Psoas muscle (tissue), 8 donors: ENCODE measurements around the gene PPM1H. TPM values are rescaled to one million over a fixed set of nuclear protein-coding genes. Genes with fewer than 3 reads are reported as not detected.

Experiments
- ATAC-seq, 4 donors: fragments of 200-7000 bp; cut with Tn5 transposase; one replicate each; pipeline ENCODE4 v1.9.1; 2020; ENCODE audit warnings: moderate library complexity in 3 of 4, mild to moderate bottlenecking in 2 of 4
- DNase-seq, 2 donors: peaks; one replicate each; pipeline ENCODE4 v3.0.0-alpha.2; 2020
- H3K27ac ChIP-seq: fragments of 200-600 bp; one replicate; pipeline ENCODE4 v1.8.0; 2022
- H3K27me3 ChIP-seq, 3 donors: fragments of 200-600 bp in 1 of 3; one replicate each; pipeline versions ENCODE4 v1.6.1 to v1.8.0; 2013 to 2022; ENCODE audit warnings: low read length in 2 of 3, mild to moderate bottlenecking in 2 of 3, moderate library complexity in 1 of 3; ENCODE audit not compliant: insufficient read depth in 3 of 3
- H3K36me3 ChIP-seq, 2 donors: fragments of 200-600 bp in 1 of 2; one replicate each; pipeline versions ENCODE4 v1.6.1 to v1.8.0; 2013 to 2022; ENCODE audit warnings: low read depth in 1 of 2, mild to moderate bottlenecking in 1 of 2, moderate library complexity in 1 of 2; ENCODE audit not compliant: insufficient read depth in 1 of 2
- H3K4me1 ChIP-seq: fragments of 200-600 bp; one replicate; pipeline ENCODE4 v1.8.0; 2022
- H3K4me3 ChIP-seq: fragments of 200-600 bp; one replicate; pipeline ENCODE4 v1.8.0; 2022; ENCODE audit warnings: mild to moderate bottlenecking
- H3K9me3 ChIP-seq: fragments of 200-600 bp; one replicate; pipeline ENCODE4 v1.8.0; 2022
- CTCF ChIP-seq: fragments of 200-600 bp; IDR thresholded peaks from one replicate; pipeline ENCODE4 v1.8.0; 2022; ENCODE audit warnings: antibody characterized with exemption
- WGBS, 3 donors: extraction: QIAGEN DNeasy Blood & Tissue Kit; methylation state at CpG; one replicate each; pipeline versions ENCODE4 v1.1.6 to v1.1.7; 2013; 5-methylcytosine and 5-hydroxymethylcytosine counted together
- intact Hi-C, 2 donors: fragments of 100-400 bp; cut with DNase I; formaldehyde crosslinking; loops; one replicate each; pipeline versions ENCODE4 v1.11.0 to v1.14.2; 2022
- polyA plus RNA-seq, 3 donors: library from polyadenylated mRNA; stranded (reverse); fragments of 200-250 nt; gene quantifications; one replicate each; pipeline ENCODE4 v1.2.3, GENCODE V29; 2013
- total RNA-seq, 4 donors: library from RNA; stranded (reverse); fragmentation: NEBNext Ultra II Directional in 2 of 4; extraction: Animal tissue kit (Norgen Biotek cat#: 25700) in 2 of 4; gene quantifications; one replicate each; pipeline versions ENCODE4 v1.2.1 to v1.2.4, GENCODE V29; 2021 to 2023
- donor health status: healthy with polysubstance abuse.
- donor health status: DM: no; HTN: no; CAD: no; lungs with moderate emphysema.
- donor health status: Bipolar disorder and iron deficiency.
- donor health status: healthy.
- donor health status: DM: yes; HTN: yes; CAD: no.
- donor health status: DM: no; HTN: no; CAD: no.
- donor health status: DM: no; HTN: no; CAD: no.
- donor health status: DM: yes; HTN: yes; CAD: no.

PPM1H gene
- total and polyA plus RNA-seq, 7 donors = 0.65 to 4.3 (median 1.8) TPM

GRCh38 chr12:62960324-62960723 is 25.4 kb upstream of the PPM1H start:
- Histone ChIP-seq H3K4me1 (no peaks in the 10 kb centered on the region), H3K36me3 (no peaks in the 10 kb centered on the region), H3K27ac (no peak overlapping the region), H3K9me3 (no peaks in the 10 kb centered on the region), H3K27me3 (no peaks in the 10 kb centered on the region), H3K4me3 (no peak overlapping the region)
- ATAC-seq (no peak), DNase-seq (no peak)
- TF ChIP-seq CTCF = no peak
- intact Hi-C loops = no loop called here
- WGBS, 3 donors = 64 to 78% (median 69%) methylated on average over 1 of the region's 1 CpG

- no peaks in the 10 kb centered on the region for H3K27me3 ChIP-seq
- intact Hi-C loops = no loop called here
- DNase-seq (no peak), ATAC-seq (peak in 1 of 4 donors; percentile 51)
- H3K27ac ChIP-seq = no peak overlapping the region
- no peaks in the 10 kb centered on the region for H3K9me3 ChIP-seq
- WGBS, 3 donors = 39 to 44% (median 44%) methylated on average over 8 of the region's 8 CpGs
- no peak overlapping the region for H3K4me3 ChIP-seq
- no peaks in the 10 kb centered on the region for H3K36me3 ChIP-seq
- H3K4me1 ChIP-seq = no peaks in the 10 kb centered on the region
- no peak for TF ChIP-seq CTCF
Measured at GRCh38 chr12:62959745-62960144, 24.8 kb upstream of the PPM1H start.

GRCh38 chr12:62957233-62957953 is 22.4 kb upstream of the PPM1H start:
- ATAC-seq (peak in 1 of 4 donors; percentile 58), DNase-seq (no peak)
- Histone ChIP-seq H3K27ac (no peak overlapping the region), H3K4me3 (no peak overlapping the region), H3K27me3 (no peaks in the 10 kb centered on the region), H3K4me1 (no peaks in the 10 kb centered on the region), H3K9me3 (no peaks in the 10 kb centered on the region), H3K36me3 (no peaks in the 10 kb centered on the region)
- no peak for TF ChIP-seq CTCF
- intact Hi-C loops = no loop called here
- WGBS, 3 donors = 64 to 73% (median 69%) methylated on average over 2 of the region's 2 CpGs

- TF ChIP-seq CTCF = no peak
- intact Hi-C loops = no loop called here
- no peak overlapping the region for H3K4me3 ChIP-seq
- H3K9me3 ChIP-seq = no peaks in the 10 kb centered on the region
- no peak for ATAC-seq
- H3K4me1 ChIP-seq = no peaks in the 10 kb centered on the region
- no peaks in the 10 kb centered on the region for H3K36me3 ChIP-seq
- no peaks in the 10 kb centered on the region for H3K27me3 ChIP-seq
- no peak overlapping the region for H3K27ac ChIP-seq
- 93 to 95% (median 95%) methylated on average over 3 of the region's 3 CpGs for WGBS, 3 donors
- no peak for DNase-seq
Measured at GRCh38 chr12:62955678-62956077, 20.7 kb upstream of the PPM1H start.

- intact Hi-C loops = no loop called here
- DNase-seq (no peak), ATAC-seq (no peak)
- 65 to 81% (median 66%) methylated on average over 1 of the region's 1 CpG for WGBS, 3 donors
- Histone ChIP-seq H3K4me3 (no peak overlapping the region), H3K4me1 (no peaks in the 10 kb centered on the region), H3K9me3 (no peaks in the 10 kb centered on the region), H3K27me3 (no peaks in the 10 kb centered on the region), H3K36me3 (no peaks in the 10 kb centered on the region), H3K27ac (no peak overlapping the region)
- TF ChIP-seq CTCF = no peak
Measured at GRCh38 chr12:62950317-62950716, 15.4 kb upstream of the PPM1H start.
